K562 (cell line): ENCODE results near the gene COL4A6. TPM values are rescaled to one million over a fixed set of nuclear protein-coding genes. Genes with fewer than 3 reads are reported as not detected.

Experiments
- ATAC-seq: fragments of 200-7000 bp; cut with Tn5 transposase; 3 replicates; pipeline ENCODE4 v1.9.1; 2020; ENCODE audit warnings: moderate library complexity
- BruUV-seq: library from RNA; stranded (reverse); fragments of 400-500 nt; replicated peaks from 2 replicates; lab custom pipeline; 2021; lab: Mats Ljungman, UMichigan
- CTCF ChIA-PET: fragments of 300-600 bp; formaldehyde crosslinking; extraction: SDS; loops from one replicate; lab custom pipeline; 2021; ENCODE audit warnings: low intra/inter-chr PET ratio; lab: Yijun Ruan, JAX
- POLR2A ChIA-PET: fragments of 300-600, 350-650 bp; sonication (Branson Sonifier 250); formaldehyde crosslinking; extraction: SDS; loops from one replicate; lab custom pipeline; 2021; ENCODE audit warnings: antibody characterized with exemption, inconsistent platforms; lab: Yijun Ruan, JAX
- DNase-seq, 4 experiments: peaks; one replicate each; pipeline versions ENCODE4 v3.0.0 to v3.0.0-alpha.2; 2011 to 2018; ENCODE audit warnings: low spot score in 3 of 4, mixed read lengths in 3 of 4; ENCODE audit errors: extremely low read depth in 1 of 4
- FAIRE-seq: peaks from 2 replicates; lab custom pipeline; 2011; peaks lifted over from hg19 to GRCh38; lab: Jason Lieb, UNC
- H2AFZ ChIP-seq: 2 replicates; pipeline ENCODE4 v1.6.0; 2011; ENCODE audit warnings: low read depth, low read length, control low read depth, inconsistent platforms
- H3K27ac ChIP-seq: fragments of 200-600 bp; 3 replicates; pipeline ENCODE4 v1.8.0; 2011; ENCODE audit warnings: low read depth, mild to moderate bottlenecking, control low read depth, inconsistent platforms, low read length, moderate library complexity, mixed read lengths; ENCODE audit errors: extremely low read depth
- H3K27me3 ChIP-seq, 2 experiments: fragments of 300-600 bp in 1 of 2; 2 replicates in 1 of 2; 3 replicates in 1 of 2; pipeline versions ENCODE4 v1.6.0 to v1.8.0; 2011; ENCODE audit warnings: inconsistent platforms in 2 of 2, low read length in 2 of 2, mild to moderate bottlenecking in 1 of 2, mixed read lengths in 1 of 2, moderate library complexity in 1 of 2; ENCODE audit not compliant: control insufficient read depth in 2 of 2, insufficient read depth in 2 of 2
- H3K36me3 ChIP-seq: fragments of 300-600 bp; 3 replicates; pipeline ENCODE4 v1.8.0; 2011; ENCODE audit warnings: mild to moderate bottlenecking, low read length, inconsistent platforms; ENCODE audit not compliant: control insufficient read depth, insufficient read depth
- H3K4me1 ChIP-seq, 2 experiments: fragments of 200-600 bp in 1 of 2; replicated peaks in 1 of 2; 2 replicates in 1 of 2; 3 replicates in 1 of 2; pipeline versions ENCODE4 v1.5.1 to v1.8.0; 2011; ENCODE audit warnings: inconsistent platforms in 2 of 2, low read length in 2 of 2, mild to moderate bottlenecking in 1 of 2, mixed read lengths in 1 of 2, moderate library complexity in 1 of 2; ENCODE audit not compliant: control insufficient read depth in 2 of 2, insufficient read depth in 2 of 2
- H3K4me2 ChIP-seq: 2 replicates; pipeline ENCODE4 v1.6.1; 2011; ENCODE audit warnings: low read length, control low read depth, inconsistent platforms, mixed read lengths; ENCODE audit not compliant: insufficient read depth
- H3K4me3 ChIP-seq: fragments of 200-600 bp; sonication (generic), shearing (Covaris generic); 2 replicates; pipeline ENCODE4 v1.5.1; 2016; ENCODE audit warnings: control low read depth, inconsistent platforms
- H3K79me2 ChIP-seq: fragments of 200-600 bp; 3 replicates; pipeline ENCODE4 v1.8.0; 2011; ENCODE audit warnings: low read length, inconsistent platforms; ENCODE audit not compliant: control insufficient read depth, insufficient read depth
- H3K9ac ChIP-seq, 2 experiments: 2 replicates each; pipeline versions ENCODE4 v1.6.0 to v1.6.1; 2011; ENCODE audit warnings: low read depth in 2 of 2, low read length in 2 of 2, control low read depth in 1 of 2, inconsistent platforms in 1 of 2, mild to moderate bottlenecking in 1 of 2, mixed read lengths in 1 of 2; ENCODE audit not compliant: insufficient read depth in 1 of 2
- H3K9me1 ChIP-seq: one replicate; pipeline ENCODE4 v1.6.0; 2011; ENCODE audit warnings: inconsistent platforms, mild to moderate bottlenecking, low read length, moderate library complexity; ENCODE audit not compliant: control insufficient read depth, insufficient read depth
- H3K9me3 ChIP-seq: replicated peaks from 2 replicates; pipeline ENCODE4 v1.5.1; 2011; ENCODE audit warnings: low read depth, low read length, inconsistent platforms; ENCODE audit not compliant: control insufficient read depth, insufficient read depth
- H4K20me1 ChIP-seq: replicated peaks from 2 replicates; pipeline ENCODE4 v1.6.1; 2011; ENCODE audit warnings: low read length, inconsistent platforms, mixed read lengths; ENCODE audit not compliant: control insufficient read depth, insufficient read depth
- CEBPG ChIP-seq, 3 experiments: fragments of 200-800 bp in 1 of 3; sonication (Bioruptor generic) in 1 of 3; sonication (generic) in 1 of 3; formaldehyde crosslinking in 1 of 3; IDR thresholded peaks in 2 of 3; conservative IDR thresholded peaks in 1 of 3; 2 replicates each; pipeline versions ENCODE4 v1.6.1 to v1.8.0; 2016 to 2022; ENCODE audit warnings: missing compliant biosample characterization in 2 of 3, missing genetic modification characterization in 2 of 3, mild to moderate bottlenecking in 1 of 3, missing genetic modification reagents in 1 of 3
- HLTF ChIP-seq: fragments of 450-650 bp; IDR thresholded peaks from 2 replicates; pipeline ENCODE4 v1.6.1; 2016
- HNRNPH1 ChIP-seq: fragments of 200-400 bp; formaldehyde crosslinking; optimal IDR thresholded peaks from 2 replicates; pipeline ENCODE3; 2017; ENCODE audit warnings: low read depth, mild to moderate bottlenecking, low read length, moderate library complexity
- MAFG ChIP-seq: fragments of 450-650 bp; conservative IDR thresholded peaks from 2 replicates; pipeline ENCODE4 v1.6.1; 2016; ENCODE audit warnings: missing genetic modification characterization, missing compliant biosample characterization
- MAFK ChIP-seq: IDR thresholded peaks from 2 replicates; pipeline ENCODE4 v1.6.1; 2011; ENCODE audit warnings: low read length, improper control_type of control experiment
- MTF1 ChIP-seq: fragments of 250-450 bp; sonication (Bioruptor Pico); IDR thresholded peaks from 2 replicates; pipeline ENCODE4 v1.9.0; 2021; ENCODE audit warnings: moderate library complexity, mild to moderate bottlenecking, inconsistent platforms, borderline replicate concordance
- MYNN ChIP-seq, 2 experiments: sonication (generic); formaldehyde crosslinking in 1 of 2; IDR thresholded peaks; 2 replicates each; pipeline versions ENCODE4 v1.5.0 to v1.6.1; 2016 to 2020; ENCODE audit warnings: antibody characterized with exemption in 1 of 2, missing genetic modification reagents in 1 of 2
- RFX7 ChIP-seq: fragments of 250-450 bp; sonication (Bioruptor Pico); IDR thresholded peaks from 2 replicates; pipeline ENCODE4 v1.5.1; 2021; ENCODE audit warnings: mild to moderate bottlenecking
- SP2 ChIP-seq: IDR thresholded peaks from 2 replicates; pipeline ENCODE4 v1.6.1; 2011; ENCODE audit warnings: mild to moderate bottlenecking, low read depth, low read length, moderate library complexity; ENCODE audit not compliant: poor library complexity, severe bottlenecking; ENCODE audit errors: extremely low read depth
- STAG1 ChIP-seq: sonication (generic); formaldehyde crosslinking; IDR thresholded peaks from 2 replicates; pipeline ENCODE4 v1.5.0; 2020; ENCODE audit warnings: missing genetic modification reagents, borderline replicate concordance
- WGBS: fragments of 100-300 bp; shearing (Covaris generic); methylation state at CpG from one replicate; pipeline ENCODE4 v1.1.6; 2016; ENCODE audit warnings: low coverage, mixed read lengths; ENCODE audit not compliant: insufficient coverage; ENCODE audit errors: missing lambda C conversion rate; 5-methylcytosine and 5-hydroxymethylcytosine counted together
- in situ Hi-C: fragments of 300-500 bp; cut with MboI; formaldehyde crosslinking; loops from 4 replicates; pipeline ENCODE4 v1.15.0; 2018; ENCODE audit warnings: inconsistent platforms, mixed read lengths
- intact Hi-C: fragments of 100-400 bp; cut with micrococcal nuclease; formaldehyde crosslinking; loops from 2 replicates; pipeline ENCODE4 v1.14.2; 2022
- polyA plus RNA-seq, 8 experiments: library from polyadenylated mRNA; depleted of rRNA in 4 of 8; stranded (reverse) in 5 of 8; unstranded in 3 of 8; fragments of >200 nt; fragmentation: Nextera tagmentation in 2 of 8; fragmentation: Illumina TruSeq in 1 of 8; extraction: Ambion mirVana in 2 of 8; extraction: Trizol in 1 of 8; gene quantifications; 2 replicates each; pipeline versions ENCODE4 v1.2.1 to v1.2.3, GENCODE V29; 2011 to 2014; ENCODE audit warnings: inconsistent platforms in 1 of 8, missing spikeins in 1 of 8
- total RNA-seq, 7 experiments: library from RNA; depleted of rRNA in 6 of 7; stranded (reverse); fragments of >200 nt in 6 of 7; fragmentation: Illumina TruSeq in 2 of 7; extraction: Trizol in 2 of 7; gene quantifications; 2 replicates each; pipeline versions ENCODE4 v1.2.1 to v1.2.3, GENCODE V29; 2011 to 2021; ENCODE audit warnings: low replicate concordance in 1 of 7
- TF ChIP-seq, protein P1 (sequence below): fragments of 450-650 bp; IDR thresholded peaks from 2 replicates; pipeline ENCODE4 v1.6.1; 2016
- TF ChIP-seq, protein P2 (sequence below): fragments of 250-450 bp; sonication (Bioruptor Pico); IDR thresholded peaks from 2 replicates; pipeline ENCODE4 v1.8.0; 2022; ENCODE audit warnings: inconsistent platforms, mild to moderate bottlenecking, moderate library complexity, borderline replicate concordance

The COL4A6 gene
- total and polyA plus RNA-seq, 9 of the 15 experiments (the other 6 are each of a cell fraction or from before 2014, with no cell fraction given), result 0.02 to 0.05 TPM; not detected in 7

DNA sequence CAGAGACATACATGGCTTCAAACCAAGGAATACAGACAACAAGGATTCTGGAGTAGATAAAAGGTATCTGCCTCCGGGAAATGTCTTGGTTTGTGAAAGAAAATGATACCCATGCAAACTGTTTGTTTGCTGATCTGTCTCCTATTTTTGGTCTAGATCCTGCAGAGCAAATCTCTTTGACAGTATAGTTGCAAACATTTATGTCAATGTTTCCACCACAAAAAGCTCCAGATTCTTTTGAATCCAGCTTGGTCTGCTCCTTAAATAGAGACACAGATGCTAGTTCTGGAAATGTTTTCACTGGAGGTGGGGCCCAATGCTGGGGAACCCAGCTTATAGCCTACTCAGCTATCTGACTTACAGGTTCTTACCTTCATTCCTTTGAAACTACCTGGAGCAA lies 226.9 kb downstream of the COL4A6 start:
- Histone ChIP-seq H3K36me3 (no peaks in the 10 kb centered on the region), H3K27me3 (no peaks in the 10 kb centered on the region), H3K9me1 (no peaks in the 10 kb centered on the region), H3K4me1 (no peaks in the 10 kb centered on the region), H3K79me2 (no peaks in the 10 kb centered on the region), H3K27ac (no peak overlapping the region), H4K20me1 (no peaks in the 10 kb centered on the region), H3K9ac (no peak overlapping the region), H3K9me3 (no peaks in the 10 kb centered on the region), H2AFZ (no peak overlapping the region), H3K4me3 (no peak overlapping the region), H3K4me2 (no peak overlapping the region)
- ChIA-PET CTCF (no interaction called here), POLR2A (no interaction called here)
- ATAC-seq (no peak), FAIRE-seq (no peak), DNase-seq (no peak)
- WGBS, result 0% methylated on average over 1 of the region's 1 CpG
- intact Hi-C loops, result no loop called here
- no TSS peak for BruUV-seq
- TF ChIP-seq HLTF (no peak), MAFG (tag) (no peak), MYNN (IDR thresholded peaks at IDR 0.05) (no peak), MYNN (CRISPR knock-in tag; IDR thresholded peaks at IDR 0.05) (no peak)
- in situ Hi-C loops, result no loop called here

DNA sequence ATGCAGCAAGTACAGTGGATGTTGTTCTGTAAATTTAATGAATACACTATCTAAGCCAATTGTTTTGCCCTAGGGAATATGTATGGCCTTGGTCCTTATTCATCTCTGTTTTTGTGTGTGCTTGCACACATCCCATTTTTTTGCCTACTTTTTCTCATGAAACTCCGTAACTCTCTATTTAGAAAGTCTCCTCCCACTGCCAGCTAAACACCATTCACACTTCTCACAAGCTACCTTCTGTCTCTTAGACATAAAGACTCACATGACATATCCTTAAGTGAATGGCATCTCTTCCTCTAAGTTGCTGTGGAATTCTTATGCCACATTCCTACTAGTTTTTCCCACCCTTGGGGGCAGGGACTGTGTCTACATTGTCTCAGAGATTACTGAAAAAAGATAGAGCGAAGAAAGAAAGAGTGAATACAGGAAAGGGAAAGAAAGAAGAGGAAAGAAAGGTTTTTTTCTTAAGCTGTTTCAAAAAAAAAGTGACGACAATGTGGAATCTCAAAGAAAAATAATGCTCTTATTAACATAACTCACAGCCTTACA lies 229.1 kb downstream of the COL4A6 start:
- FAIRE-seq, result no peak
- POLR2A ChIA-PET, result no interaction called here
- no peak overlapping the region for H3K4me2 ChIP-seq
- no peaks in the 10 kb centered on the region for H3K9me1 ChIP-seq
- H4K20me1 ChIP-seq, result no peaks in the 10 kb centered on the region
- H3K79me2 ChIP-seq, result no peaks in the 10 kb centered on the region
- CTCF ChIA-PET, result no interaction called here
- no peak for DNase-seq
- H3K27ac ChIP-seq, result no peak overlapping the region
- no TSS peak for BruUV-seq
- no peak overlapping the region for H3K9ac ChIP-seq
- in situ Hi-C loops, result no loop called here
- no peak overlapping the region for H2AFZ ChIP-seq
- ATAC-seq, result no peak
- H3K27me3 ChIP-seq, result no peaks in the 10 kb centered on the region
- H3K4me1 ChIP-seq, result no peaks in the 10 kb centered on the region
- intact Hi-C loops, result no loop called here
- 5% methylated on average over 2 of the region's 3 CpGs for WGBS
- H3K9me3 ChIP-seq, result no peaks in the 10 kb centered on the region
- TF ChIP-seq CEBPG (CRISPR knock-in tag; IDR thresholded peaks at IDR 0.05) (no peak), CEBPG (tag; conservative IDR thresholded peaks at IDR 0.05 in 1 of 2, IDR thresholded peaks at IDR 0.05 in 1 of 2) (no peak), MAFK (no peak), SP2 (no peak), RFX7 (CRISPR knock-in tag) (no peak), MTF1 (no peak), STAG1 (CRISPR knock-in tag) (no peak), HNRNPH1 (no peak)
- TF ChIP-seq, protein P1, sequence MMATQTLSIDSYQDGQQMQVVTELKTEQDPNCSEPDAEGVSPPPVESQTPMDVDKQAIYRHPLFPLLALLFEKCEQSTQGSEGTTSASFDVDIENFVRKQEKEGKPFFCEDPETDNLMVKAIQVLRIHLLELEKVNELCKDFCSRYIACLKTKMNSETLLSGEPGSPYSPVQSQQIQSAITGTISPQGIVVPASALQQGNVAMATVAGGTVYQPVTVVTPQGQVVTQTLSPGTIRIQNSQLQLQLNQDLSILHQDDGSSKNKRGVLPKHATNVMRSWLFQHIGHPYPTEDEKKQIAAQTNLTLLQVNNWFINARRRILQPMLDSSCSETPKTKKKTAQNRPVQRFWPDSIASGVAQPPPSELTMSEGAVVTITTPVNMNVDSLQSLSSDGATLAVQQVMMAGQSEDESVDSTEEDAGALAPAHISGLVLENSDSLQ, result no peak
- TF ChIP-seq, protein P2, sequence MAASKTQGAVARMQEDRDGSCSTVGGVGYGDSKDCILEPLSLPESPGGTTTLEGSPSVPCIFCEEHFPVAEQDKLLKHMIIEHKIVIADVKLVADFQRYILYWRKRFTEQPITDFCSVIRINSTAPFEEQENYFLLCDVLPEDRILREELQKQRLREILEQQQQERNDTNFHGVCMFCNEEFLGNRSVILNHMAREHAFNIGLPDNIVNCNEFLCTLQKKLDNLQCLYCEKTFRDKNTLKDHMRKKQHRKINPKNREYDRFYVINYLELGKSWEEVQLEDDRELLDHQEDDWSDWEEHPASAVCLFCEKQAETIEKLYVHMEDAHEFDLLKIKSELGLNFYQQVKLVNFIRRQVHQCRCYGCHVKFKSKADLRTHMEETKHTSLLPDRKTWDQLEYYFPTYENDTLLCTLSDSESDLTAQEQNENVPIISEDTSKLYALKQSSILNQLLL, result no peak
- H3K36me3 ChIP-seq, result no peaks in the 10 kb centered on the region
- no peak overlapping the region for H3K4me3 ChIP-seq
